CD4-positive, CD25-positive, alpha-beta regulatory T cell (primary cell): Measurements from ENCODE around the gene SPO11. TPM values are rescaled to one million over a fixed set of nuclear protein-coding genes. Genes with fewer than 3 reads are reported as not detected.

Experiments used
- ATAC-seq, 2 donors: fragments of 150-1000 bp; cut with Tn5 transposase; one replicate each; pipeline ENCODE4 v1.10.0; 2021; ENCODE audit warnings: low read depth in 2 of 2, moderate number of reproducible peaks in 2 of 2, moderate library complexity in 1 of 2
- DNase-seq, 3 donors: peaks; one replicate each; pipeline versions ENCODE4 v3.0.0 to v3.0.0-alpha.2; 2012 to 2022; ENCODE audit warnings: mixed read lengths in 1 of 3
- H3K27ac ChIP-seq: one replicate; pipeline ENCODE4 v1.7.0; 2013; ENCODE audit warnings: mild to moderate bottlenecking, low read length; ENCODE audit not compliant: insufficient read depth, poor library complexity, severe bottlenecking
- H3K27me3 ChIP-seq: one replicate; pipeline ENCODE4 v1.7.0; 2013; ENCODE audit warnings: low read length; ENCODE audit not compliant: control insufficient read depth, insufficient read depth
- H3K36me3 ChIP-seq: one replicate; pipeline ENCODE4 v1.7.0; 2013; ENCODE audit warnings: mild to moderate bottlenecking, low read length, moderate library complexity; ENCODE audit not compliant: control insufficient read depth, insufficient read depth
- H3K4me1 ChIP-seq: 2 replicates; pipeline ENCODE4 v1.7.0; 2013; ENCODE audit warnings: mild to moderate bottlenecking, low read length; ENCODE audit not compliant: insufficient read depth, control insufficient read depth, poor library complexity, severe bottlenecking
- H3K4me3 ChIP-seq: one replicate; pipeline ENCODE4 v1.7.0; 2013; ENCODE audit warnings: low read depth, mild to moderate bottlenecking, low read length, moderate library complexity
- H3K9me3 ChIP-seq, 2 experiments: 1 replicate in 1 of 2; 2 replicates in 1 of 2; pipeline ENCODE4 v1.7.0; 2013; ENCODE audit warnings: low read length in 2 of 2, mild to moderate bottlenecking in 1 of 2, moderate library complexity in 1 of 2; ENCODE audit not compliant: control insufficient read depth in 2 of 2
- H3K27ac Mint-ChIP-seq, 3 donors: one replicate each; pipeline ENCODE4 v1.8.0; 2020 to 2022; ENCODE audit warnings: mild to moderate bottlenecking in 3 of 3, mixed read lengths in 3 of 3, moderate library complexity in 2 of 3
- H3K27me3 Mint-ChIP-seq: one replicate; pipeline ENCODE4 v1.8.0; 2022; ENCODE audit warnings: mild to moderate bottlenecking, mixed read lengths
- H3K36me3 Mint-ChIP-seq: one replicate; pipeline ENCODE4 v1.8.0; 2020; ENCODE audit warnings: mixed read lengths
- H3K4me1 Mint-ChIP-seq, 4 donors: one replicate each; pipeline ENCODE4 v1.8.0; 2020 to 2022; ENCODE audit warnings: mixed read lengths in 4 of 4, mild to moderate bottlenecking in 1 of 4
- H3K4me3 Mint-ChIP-seq, 4 donors: one replicate each; pipeline ENCODE4 v1.8.0; 2020 to 2022; ENCODE audit warnings: mild to moderate bottlenecking in 4 of 4, mixed read lengths in 4 of 4, moderate library complexity in 3 of 4
- H3K9me3 Mint-ChIP-seq, 7 donors: one replicate each; pipeline ENCODE4 v1.8.0; 2020 to 2022; ENCODE audit warnings: mixed read lengths in 7 of 7, mild to moderate bottlenecking in 3 of 7, moderate library complexity in 2 of 7
- polyA plus RNA-seq, 4 donors: library from polyadenylated mRNA; unstranded; fragments of 300-500 nt; fragmentation: Illumina TruSeq; gene quantifications; one replicate each; pipeline ENCODE4 v1.2.3, GENCODE V29; 2021
- total RNA-seq: library from RNA; stranded (reverse); gene quantifications from one replicate; pipeline ENCODE4 v1.2.3, GENCODE V29; 2022

Gene SPO11
- not detected for total RNA-seq
- polyA plus RNA-seq, result not detected

- H3K27ac ChIP-seq, result no peak within 1 kb of the TSS
- H3K36me3 Mint-ChIP-seq, result no peaks in the 10 kb centered on the region
- H3K4me3 ChIP-seq, result no peak within 1 kb of the TSS
- no peaks in the 10 kb centered on the region for H3K4me1 Mint-ChIP-seq
- peaks cover 28% of the 10 kb centered on the region for H3K27me3 ChIP-seq
- no peak for DNase-seq
- H3K36me3 ChIP-seq, result no peaks in the 10 kb centered on the region
- H3K27me3 Mint-ChIP-seq, result peaks cover 47% of the 10 kb centered on the region
- H3K9me3 Mint-ChIP-seq, result peaks cover 0 to 5% (median 0%) of the 10 kb centered on the region in 7 donors
- no peak within 1 kb of the TSS for H3K27ac Mint-ChIP-seq
- no peak within 1 kb of the TSS for H3K4me3 Mint-ChIP-seq
- ATAC-seq, result peak in 1 of 2 donors; percentile 22
- no peaks in the 10 kb centered on the region for H3K9me3 ChIP-seq
- H3K4me1 ChIP-seq, result no peaks in the 10 kb centered on the region
These were observed at the start of gene SPO11 for GRCh38 chr20:57329608-57330221. SPO11 (plus strand) TSS chr20:57329803; CDS start chr20:57329868, 65 bp downstream.

GRCh38 chr20:57280221-57280620, 49.4 kb upstream of the SPO11 start:
- DNase-seq, result no peak
- no peak for ATAC-seq
- no peak overlapping the region for H3K4me3 ChIP-seq

GRCh38 chr20:57281900-57282299, 47.7 kb upstream of the SPO11 start:
- Mint-ChIP-seq H3K4me1 (no peaks in the 10 kb centered on the region), H3K27ac (no peak overlapping the region), H3K36me3 (no peaks in the 10 kb centered on the region), H3K27me3 (peaks cover 24% of the 10 kb centered on the region), H3K9me3 (no peaks in the 10 kb centered on the region), H3K4me3 (no peak overlapping the region)
- Histone ChIP-seq H3K36me3 (no peaks in the 10 kb centered on the region), H3K4me1 (no peaks in the 10 kb centered on the region), H3K9me3 (no peaks in the 10 kb centered on the region), H3K27me3 (peaks cover 2% of the 10 kb centered on the region), H3K4me3 (no peak overlapping the region), H3K27ac (no peak overlapping the region)
- ATAC-seq (no peak), DNase-seq (no peak)

More at GRCh38 chr20:57280221-57280620, 49.4 kb upstream of the SPO11 start:
- H3K9me3 Mint-ChIP-seq, result no peaks in the 10 kb centered on the region
- peaks cover 28% of the 10 kb centered on the region for H3K27me3 Mint-ChIP-seq
- Histone ChIP-seq H3K36me3 (no peaks in the 10 kb centered on the region), H3K27me3 (no peaks in the 10 kb centered on the region), H3K9me3 (no peaks in the 10 kb centered on the region), H3K4me1 (no peaks in the 10 kb centered on the region), H3K27ac (no peak overlapping the region)
- no peaks in the 10 kb centered on the region for H3K4me1 Mint-ChIP-seq
- H3K4me3 Mint-ChIP-seq, result no peak overlapping the region
- H3K27ac Mint-ChIP-seq, result no peak overlapping the region
- no peaks in the 10 kb centered on the region for H3K36me3 Mint-ChIP-seq

GRCh38 chr20:57282670-57283361, 46.8 kb upstream of the SPO11 start:
- Histone ChIP-seq H3K4me1 (no peaks in the 10 kb centered on the region), H3K4me3 (no peak overlapping the region), H3K27me3 (peaks cover 2% of the 10 kb centered on the region), H3K36me3 (no peaks in the 10 kb centered on the region), H3K27ac (no peak overlapping the region), H3K9me3 (no peaks in the 10 kb centered on the region)
- H3K9me3 Mint-ChIP-seq, result no peaks in the 10 kb centered on the region
- DNase-seq, result no peak
- no peak overlapping the region for H3K4me3 Mint-ChIP-seq
- H3K27me3 Mint-ChIP-seq, result peaks cover 31% of the 10 kb centered on the region
- H3K36me3 Mint-ChIP-seq, result no peaks in the 10 kb centered on the region
- H3K4me1 Mint-ChIP-seq, result no peaks in the 10 kb centered on the region
- no peak for ATAC-seq
- H3K27ac Mint-ChIP-seq, result no peak overlapping the region

GRCh38 chr20:57283860-57284259, 45.7 kb upstream of the SPO11 start:
- ATAC-seq (no peak), DNase-seq (no peak)
- Mint-ChIP-seq H3K27me3 (peaks cover 31% of the 10 kb centered on the region), H3K27ac (no peak overlapping the region), H3K4me1 (no peaks in the 10 kb centered on the region), H3K36me3 (no peaks in the 10 kb centered on the region), H3K4me3 (no peak overlapping the region), H3K9me3 (no peaks in the 10 kb centered on the region)
- Histone ChIP-seq H3K4me1 (no peaks in the 10 kb centered on the region), H3K27me3 (peaks cover 2% of the 10 kb centered on the region), H3K36me3 (no peaks in the 10 kb centered on the region), H3K4me3 (no peak overlapping the region), H3K9me3 (no peaks in the 10 kb centered on the region), H3K27ac (no peak overlapping the region)

GRCh38 chr20:57287007-57287880, 42.4 kb upstream of the SPO11 start:
- Mint-ChIP-seq H3K27ac (no peak overlapping the region), H3K27me3 (peaks cover 40% of the 10 kb centered on the region), H3K36me3 (no peaks in the 10 kb centered on the region), H3K9me3 (no peaks in the 10 kb centered on the region), H3K4me3 (no peak overlapping the region), H3K4me1 (no peaks in the 10 kb centered on the region)
- DNase-seq (no peak), ATAC-seq (no peak)
- H3K4me3 ChIP-seq, result no peak overlapping the region
- H3K4me1 ChIP-seq, result no peaks in the 10 kb centered on the region
- H3K27ac ChIP-seq, result no peak overlapping the region
- H3K9me3 ChIP-seq, result no peaks in the 10 kb centered on the region
- H3K27me3 ChIP-seq, result peaks cover 2% of the 10 kb centered on the region
- no peaks in the 10 kb centered on the region for H3K36me3 ChIP-seq

- Mint-ChIP-seq H3K9me3 (no peaks in the 10 kb centered on the region), H3K27me3 (peaks cover 40% of the 10 kb centered on the region), H3K27ac (no peak overlapping the region), H3K4me1 (no peaks in the 10 kb centered on the region), H3K4me3 (no peak overlapping the region), H3K36me3 (no peaks in the 10 kb centered on the region)
- H3K27me3 ChIP-seq, result peaks cover 2% of the 10 kb centered on the region
- no peak for DNase-seq
- H3K9me3 ChIP-seq, result no peaks in the 10 kb centered on the region
- H3K4me3 ChIP-seq, result no peak overlapping the region
- no peaks in the 10 kb centered on the region for H3K36me3 ChIP-seq
- no peak overlapping the region for H3K27ac ChIP-seq
- no peaks in the 10 kb centered on the region for H3K4me1 ChIP-seq
- ATAC-seq, result no peak
These were observed 41.7 kb upstream of the SPO11 start for GRCh38 chr20:57287901-57288300.
